ENCODE measurements around the gene MKX. TPM values are rescaled to one million over a fixed set of nuclear protein-coding genes. Genes with fewer than 3 reads are reported as not detected.

MKX gene
- total and polyA plus RNA-seq, 2 donors (not counting 1 experiment from before 2014, with no cell fraction given): not detected

DNA sequence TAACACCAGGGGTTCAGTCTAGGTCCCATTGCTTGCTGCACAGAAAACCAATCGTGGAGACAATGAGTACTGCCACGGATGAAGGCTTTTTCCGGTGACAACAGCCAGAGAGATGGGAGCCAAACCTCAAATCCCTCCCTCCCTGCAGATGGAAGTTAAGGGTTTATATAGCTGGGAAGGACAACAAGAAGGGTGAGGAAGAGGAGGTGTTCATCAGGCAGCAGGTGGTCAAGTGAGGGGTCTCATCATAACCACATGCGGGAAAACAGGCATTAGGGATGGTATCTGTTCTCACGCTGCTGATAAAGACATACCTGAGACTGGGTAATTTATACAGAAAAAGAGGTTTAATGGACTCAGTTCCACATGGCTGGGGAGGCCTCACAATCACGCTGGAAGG is 91.3 kb downstream of the MKX start:
- POLR2A ChIA-PET: no interaction called here
- ATAC-seq (ENCODE audit: low read depth): no peak
- CTCF ChIA-PET: interaction anchor here (0.8 to 1.0 kb wide), 2 partner anchors 207 to 208 kb away, joined by 3 to 4 read pairs; no protein-coding TSS in a partner anchor

GRCh38 chr10:27646604-27647175 is 98.9 kb downstream of the MKX start:
- no peak overlapping the region for H3K4me3 Mint-ChIP-seq
- Histone ChIP-seq H3K36me3 (replicated peaks in 1 of 2; ENCODE audit: control extremely low read depth in 1 of 2, control insufficient read depth in 1 of 2, extremely low read depth in 1 of 2, insufficient read depth in 2 of 2, low read length in 1 of 2) (no peaks in the 10 kb centered on the region), H3K9me3 (ENCODE audit: control extremely low read depth in 1 of 3, control insufficient read depth in 2 of 3, insufficient read depth in 1 of 3, low read length in 2 of 3) (peaks cover 0 to 3% (median 0%) of the 10 kb centered on the region in 3 donors), H4K20me1 (ENCODE audit: control insufficient read depth, insufficient read depth, low read length, poor library complexity, severe bottlenecking) (no peaks in the 10 kb centered on the region), H3K4me1 (ENCODE audit: control insufficient read depth in 2 of 2, insufficient read depth in 2 of 2, low read length in 2 of 2) (no peaks in the 10 kb centered on the region), H3K4me2 (replicated peaks; ENCODE audit: low read depth, low read length, poor library complexity, severe bottlenecking) (no peak overlapping the region), H3K9ac (ENCODE audit: low read length) (no peak overlapping the region), H2AFZ (ENCODE audit: insufficient read depth, low read depth, low read length, poor library complexity, severe bottlenecking) (no peak overlapping the region), H3K27me3 (replicated peaks in 1 of 4; ENCODE audit: control extremely low read depth in 1 of 4, control insufficient read depth in 3 of 4, insufficient read depth in 4 of 4, low read length in 3 of 4) (peaks cover 0 to 4% (median 2%) of the 10 kb centered on the region in 4 experiments), H3K27ac (ENCODE audit: low read length in 2 of 2) (no peak overlapping the region), H3K79me2 (ENCODE audit: control insufficient read depth, insufficient read depth, low read length) (no peaks in the 10 kb centered on the region), H3K4me3 (ENCODE audit: control extremely low read depth in 1 of 5, extremely low read depth in 1 of 5, insufficient read depth in 1 of 5, low read depth in 2 of 5, low read length in 4 of 5) (no peak overlapping the region)
- no peaks in the 10 kb centered on the region for H3K4me1 Mint-ChIP-seq
- DNase-seq (no peak), ATAC-seq (ENCODE audit: low read depth) (no peak)
- ChIA-PET CTCF (no interaction called here), POLR2A (no interaction called here)
- H3K27ac Mint-ChIP-seq: no peak overlapping the region
- H3K9me3 Mint-ChIP-seq (ENCODE audit: insufficient read depth): no peaks in the 10 kb centered on the region
- intact Hi-C loops (cut with micrococcal nuclease): no loop called here
- no CpG with 5 or more reads among the region's 4 CpGs for WGBS (ENCODE audit: insufficient coverage)
- TF ChIP-seq EZH2 (IDR thresholded peaks at IDR 0.05; ENCODE audit: borderline replicate concordance, insufficient read depth, low read depth, low read length, poor library complexity, severe bottlenecking): no peak
- TF ChIP-seq, protein P1, sequence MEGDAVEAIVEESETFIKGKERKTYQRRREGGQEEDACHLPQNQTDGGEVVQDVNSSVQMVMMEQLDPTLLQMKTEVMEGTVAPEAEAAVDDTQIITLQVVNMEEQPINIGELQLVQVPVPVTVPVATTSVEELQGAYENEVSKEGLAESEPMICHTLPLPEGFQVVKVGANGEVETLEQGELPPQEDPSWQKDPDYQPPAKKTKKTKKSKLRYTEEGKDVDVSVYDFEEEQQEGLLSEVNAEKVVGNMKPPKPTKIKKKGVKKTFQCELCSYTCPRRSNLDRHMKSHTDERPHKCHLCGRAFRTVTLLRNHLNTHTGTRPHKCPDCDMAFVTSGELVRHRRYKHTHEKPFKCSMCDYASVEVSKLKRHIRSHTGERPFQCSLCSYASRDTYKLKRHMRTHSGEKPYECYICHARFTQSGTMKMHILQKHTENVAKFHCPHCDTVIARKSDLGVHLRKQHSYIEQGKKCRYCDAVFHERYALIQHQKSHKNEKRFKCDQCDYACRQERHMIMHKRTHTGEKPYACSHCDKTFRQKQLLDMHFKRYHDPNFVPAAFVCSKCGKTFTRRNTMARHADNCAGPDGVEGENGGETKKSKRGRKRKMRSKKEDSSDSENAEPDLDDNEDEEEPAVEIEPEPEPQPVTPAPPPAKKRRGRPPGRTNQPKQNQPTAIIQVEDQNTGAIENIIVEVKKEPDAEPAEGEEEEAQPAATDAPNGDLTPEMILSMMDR (IDR thresholded peaks at IDR 0.05): no peak
- H3K27me3 Mint-ChIP-seq: peaks cover 24% of the 10 kb centered on the region

More for the DNA sequence above, 91.3 kb downstream of the MKX start:
- H3K4me2 ChIP-seq (replicated peaks; ENCODE audit: low read depth, low read length, poor library complexity, severe bottlenecking): no peak overlapping the region
- no peaks in the 10 kb centered on the region for H4K20me1 ChIP-seq (ENCODE audit: control insufficient read depth, insufficient read depth, low read length, poor library complexity, severe bottlenecking)
- Mint-ChIP-seq H3K9me3 (ENCODE audit: insufficient read depth) (no peaks in the 10 kb centered on the region), H3K4me1 (no peaks in the 10 kb centered on the region), H3K27ac (no peak overlapping the region), H3K4me3 (no peak overlapping the region), H3K27me3 (peaks cover 22% of the 10 kb centered on the region)
- 100% methylated on average over 3 of the region's 6 CpGs for WGBS (ENCODE audit: insufficient coverage)
- intact Hi-C loops (cut with micrococcal nuclease): no loop called here
- no peak overlapping the region for H3K4me3 ChIP-seq (ENCODE audit: control extremely low read depth in 1 of 5, extremely low read depth in 1 of 5, insufficient read depth in 1 of 5, low read depth in 2 of 5, low read length in 4 of 5)
- H3K27ac ChIP-seq (ENCODE audit: low read length in 2 of 2): no peak overlapping the region
- DNase-seq: no peak
- H3K9ac ChIP-seq (ENCODE audit: low read length): no peak overlapping the region
- H3K9me3 ChIP-seq (ENCODE audit: control extremely low read depth in 1 of 3, control insufficient read depth in 2 of 3, insufficient read depth in 1 of 3, low read length in 2 of 3): no peaks in the 10 kb centered on the region
- no peaks in the 10 kb centered on the region for H3K27me3 ChIP-seq (replicated peaks in 1 of 4; ENCODE audit: control extremely low read depth in 1 of 4, control insufficient read depth in 3 of 4, insufficient read depth in 4 of 4, low read length in 3 of 4)
- TF ChIP-seq, protein P1 (IDR thresholded peaks at IDR 0.05): no peak
- no peak for TF ChIP-seq EZH2 (IDR thresholded peaks at IDR 0.05; ENCODE audit: borderline replicate concordance, insufficient read depth, low read depth, low read length, poor library complexity, severe bottlenecking)
- no peaks in the 10 kb centered on the region for H3K36me3 ChIP-seq (replicated peaks in 1 of 2; ENCODE audit: control extremely low read depth in 1 of 2, control insufficient read depth in 1 of 2, extremely low read depth in 1 of 2, insufficient read depth in 2 of 2, low read length in 1 of 2)
- H2AFZ ChIP-seq (ENCODE audit: insufficient read depth, low read depth, low read length, poor library complexity, severe bottlenecking): no peak overlapping the region
- no peaks in the 10 kb centered on the region for H3K79me2 ChIP-seq (ENCODE audit: control insufficient read depth, insufficient read depth, low read length)
- no peaks in the 10 kb centered on the region for H3K4me1 ChIP-seq (ENCODE audit: control insufficient read depth in 2 of 2, insufficient read depth in 2 of 2, low read length in 2 of 2)

All from B cell (primary cell).